ENCODE measurements around the gene RHOT2. TPM values are rescaled to one million over a fixed set of nuclear protein-coding genes. Genes with fewer than 3 reads are reported as not detected.
A peak's percentile ranks its signal among the peaks of the same experiment; 100 is the strongest.

The RHOT2 gene
- total and polyA plus RNA-seq, 9 of the 15 experiments (the other 6 are each of a cell fraction or from before 2014, with no cell fraction given) = 5.0 to 373 (median 112) TPM

DNA sequence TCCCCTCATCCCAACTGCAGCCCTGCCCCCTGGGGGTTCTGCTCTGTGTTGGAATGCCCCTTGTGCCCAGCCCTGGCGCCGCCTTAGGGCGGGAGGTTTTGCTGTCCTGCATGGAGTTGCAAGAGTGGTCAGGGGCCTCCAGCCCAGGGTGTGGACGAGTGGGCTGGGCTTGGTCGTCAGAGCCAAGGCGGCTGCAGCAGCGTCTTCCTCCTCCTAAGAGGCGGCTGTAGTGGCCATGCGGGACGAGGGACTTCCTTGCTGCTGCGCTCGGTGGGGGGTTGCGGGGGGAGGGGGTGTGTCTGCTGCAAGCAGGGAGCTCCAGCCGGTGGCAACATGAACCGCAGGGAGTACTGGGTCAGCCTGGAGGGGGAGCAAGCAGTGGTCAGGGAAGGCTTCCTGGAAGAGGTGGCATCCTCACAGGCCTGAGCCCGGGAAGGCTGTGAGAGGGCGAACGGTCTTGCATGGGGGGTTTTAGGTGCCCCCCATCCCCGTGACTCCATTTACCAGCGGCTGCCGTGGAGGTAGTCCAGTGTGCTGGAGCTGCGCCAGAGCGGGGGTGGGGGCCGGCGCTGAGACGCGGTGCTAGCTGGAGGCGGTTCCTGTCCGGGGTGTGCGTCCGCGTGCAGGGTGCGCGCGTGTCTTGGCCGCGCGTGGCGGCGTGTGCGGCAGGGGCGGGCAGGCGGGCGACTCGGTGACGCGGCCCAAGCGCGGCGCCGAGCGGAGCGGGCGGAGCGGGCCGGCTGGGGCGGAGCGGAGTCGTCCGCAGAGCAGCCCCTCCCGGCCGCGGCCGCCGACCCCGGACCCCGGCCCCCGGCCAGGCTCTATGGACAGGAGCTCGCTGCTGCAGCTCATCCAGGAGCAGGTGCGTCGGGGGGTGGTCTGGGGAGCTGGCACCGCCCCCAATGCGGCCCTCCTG lies 7.3 kb downstream of the RHOT2 start, which contains the start of gene RHBDL1 (continued):
- TF ChIP-seq, protein P1, sequence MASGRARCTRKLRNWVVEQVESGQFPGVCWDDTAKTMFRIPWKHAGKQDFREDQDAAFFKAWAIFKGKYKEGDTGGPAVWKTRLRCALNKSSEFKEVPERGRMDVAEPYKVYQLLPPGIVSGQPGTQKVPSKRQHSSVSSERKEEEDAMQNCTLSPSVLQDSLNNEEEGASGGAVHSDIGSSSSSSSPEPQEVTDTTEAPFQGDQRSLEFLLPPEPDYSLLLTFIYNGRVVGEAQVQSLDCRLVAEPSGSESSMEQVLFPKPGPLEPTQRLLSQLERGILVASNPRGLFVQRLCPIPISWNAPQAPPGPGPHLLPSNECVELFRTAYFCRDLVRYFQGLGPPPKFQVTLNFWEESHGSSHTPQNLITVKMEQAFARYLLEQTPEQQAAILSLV (tag; IDR thresholded peaks at IDR 0.05) = no peak
- TF ChIP-seq, protein P2, sequence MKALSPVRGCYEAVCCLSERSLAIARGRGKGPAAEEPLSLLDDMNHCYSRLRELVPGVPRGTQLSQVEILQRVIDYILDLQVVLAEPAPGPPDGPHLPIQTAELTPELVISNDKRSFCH (CRISPR knock-in tag; IDR thresholded peaks at IDR 0.05) = no peak
- TF ChIP-seq, protein P2 (tag; IDR thresholded peaks at IDR 0.05) = 0 out of 2 replicates have a peak, but pooled peaks have one; percentile 33
- no peak for TF ChIP-seq ZNF407 (IDR thresholded peaks at IDR 0.05; ENCODE audit: low read depth)
- TF ChIP-seq RNF2 (IDR thresholded peaks at IDR 0.05) = no peak; the same call in 1 of the 2 replicates
- no peak for TF ChIP-seq CAMTA2 (CRISPR knock-in tag; conservative IDR thresholded peaks at IDR 0.05)
- TF ChIP-seq GATAD2B (IDR thresholded peaks at IDR 0.05; ENCODE audit: borderline replicate concordance) = peak; percentile 97
- TF ChIP-seq SAFB (IDR thresholded peaks at IDR 0.05; ENCODE audit: borderline replicate concordance, low read depth, low read length) = peak; percentile 98
- no peak for TF ChIP-seq MAFK (IDR thresholded peaks at IDR 0.05; ENCODE audit: low read length)
- TF ChIP-seq RCOR1 (IDR thresholded peaks at IDR 0.05; ENCODE audit: borderline replicate concordance in 1 of 2, low read depth in 2 of 2, low read length in 2 of 2) = peak; percentile 42 to 82
- TF ChIP-seq MEF2D (tag; conservative IDR thresholded peaks at IDR 0.05; ENCODE audit: low read depth) = no peak
- TF ChIP-seq CTBP1 (IDR thresholded peaks at IDR 0.05; ENCODE audit: borderline replicate concordance) = peak; percentile 83
- TF ChIP-seq AFF4 (CRISPR knock-in tag; IDR thresholded peaks at IDR 0.05) = 0 out of 2 replicates have a peak, but pooled peaks have one; percentile 14
- TF ChIP-seq ZNF121 (CRISPR knock-in tag; conservative IDR thresholded peaks at IDR 0.05) = no peak

Measured in K562 (cell line).